GM10266 (cell line): ENCODE data around the gene NPC2.

Experiments
- DNase-seq: peaks from one replicate; pipeline ENCODE4 v3.0.0; 2012; ENCODE audit errors: extremely low spot score
- TF ChIP-seq, protein P1 (sequence below): IDR thresholded peaks from 2 replicates; pipeline ENCODE4 v1.5.1; 2012; ENCODE audit warnings: mild to moderate bottlenecking, low read depth; ENCODE audit not compliant: control insufficient read depth, insufficient read depth; ENCODE audit errors: missing control alignments

The NPC2 gene

GRCh38 chr14:74533576-74533975 is 40.5 kb upstream of the NPC2 start:
- TF ChIP-seq, protein P1, sequence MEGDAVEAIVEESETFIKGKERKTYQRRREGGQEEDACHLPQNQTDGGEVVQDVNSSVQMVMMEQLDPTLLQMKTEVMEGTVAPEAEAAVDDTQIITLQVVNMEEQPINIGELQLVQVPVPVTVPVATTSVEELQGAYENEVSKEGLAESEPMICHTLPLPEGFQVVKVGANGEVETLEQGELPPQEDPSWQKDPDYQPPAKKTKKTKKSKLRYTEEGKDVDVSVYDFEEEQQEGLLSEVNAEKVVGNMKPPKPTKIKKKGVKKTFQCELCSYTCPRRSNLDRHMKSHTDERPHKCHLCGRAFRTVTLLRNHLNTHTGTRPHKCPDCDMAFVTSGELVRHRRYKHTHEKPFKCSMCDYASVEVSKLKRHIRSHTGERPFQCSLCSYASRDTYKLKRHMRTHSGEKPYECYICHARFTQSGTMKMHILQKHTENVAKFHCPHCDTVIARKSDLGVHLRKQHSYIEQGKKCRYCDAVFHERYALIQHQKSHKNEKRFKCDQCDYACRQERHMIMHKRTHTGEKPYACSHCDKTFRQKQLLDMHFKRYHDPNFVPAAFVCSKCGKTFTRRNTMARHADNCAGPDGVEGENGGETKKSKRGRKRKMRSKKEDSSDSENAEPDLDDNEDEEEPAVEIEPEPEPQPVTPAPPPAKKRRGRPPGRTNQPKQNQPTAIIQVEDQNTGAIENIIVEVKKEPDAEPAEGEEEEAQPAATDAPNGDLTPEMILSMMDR = no peak
- DNase-seq = no peak

- TF ChIP-seq, protein P1 = no peak
Observed at GRCh38 chr14:74532246-74532645, 39.1 kb upstream of the NPC2 start.

GRCh38 chr14:74531467-74531866 is 38.4 kb upstream of the NPC2 start:
- DNase-seq = no peak
- TF ChIP-seq, protein P1 = no peak

More at GRCh38 chr14:74532246-74532645, 39.1 kb upstream of the NPC2 start:
- DNase-seq = no peak

DNA sequence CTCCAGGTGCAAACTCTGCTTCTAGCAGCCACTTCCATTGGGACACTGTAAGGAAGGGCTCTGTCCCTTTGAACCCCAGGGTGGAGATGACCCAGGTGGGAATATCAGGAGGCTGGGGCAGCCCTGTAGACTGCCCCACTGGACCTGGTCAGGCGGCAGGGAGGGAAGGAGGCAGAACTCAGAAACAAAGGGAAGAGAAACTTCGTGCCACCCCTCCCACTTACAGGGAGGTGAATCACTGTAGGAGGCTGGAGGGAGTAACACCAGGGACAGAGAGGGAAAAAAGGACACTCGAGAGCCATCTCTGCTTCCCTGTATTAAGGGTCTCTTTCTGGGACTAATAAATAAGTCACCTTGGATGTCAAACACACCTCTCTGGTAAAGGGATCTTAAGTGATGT is 37.9 kb upstream of the NPC2 start:
- DNase-seq = no peak
- TF ChIP-seq, protein P1 = no peak

- DNase-seq = no peak
Observed at GRCh38 chr14:74528886-74529285, 35.8 kb upstream of the NPC2 start.

GRCh38 chr14:74528406-74528805 is 35.3 kb upstream of the NPC2 start:
- no peak for DNase-seq
- TF ChIP-seq, protein P1 = no peak

More at GRCh38 chr14:74528886-74529285, 35.8 kb upstream of the NPC2 start:
- TF ChIP-seq, protein P1 = no peak

GRCh38 chr14:74527736-74528280 is 34.7 kb upstream of the NPC2 start:
- no peak for DNase-seq
- TF ChIP-seq, protein P1 = no peak
